Tibial nerve (tissue), 4 donors: ENCODE data around the gene DGKI. TPM values are rescaled to one million over a fixed set of nuclear protein-coding genes. Genes with fewer than 3 reads are reported as not detected.

Source experiments
- DNase-seq, 2 donors: peaks; one replicate each; pipeline ENCODE4 v3.0.0-alpha.2; 2019; ENCODE audit warnings: low spot score in 2 of 2
- H3K27ac ChIP-seq, 4 donors: fragments of 200-600 bp; sonication (generic) in 3 of 4; one replicate each; pipeline ENCODE4 v1.5.1; 2017 to 2019; ENCODE audit warnings: mild to moderate bottlenecking in 1 of 4
- H3K27me3 ChIP-seq, 2 donors: fragments of 200-600 bp; sonication (generic) in 1 of 2; one replicate each; pipeline versions ENCODE4 v1.5.1 to v1.6.0; 2017 to 2019
- H3K36me3 ChIP-seq, 3 donors: fragments of 200-600 bp; sonication (generic); one replicate each; pipeline ENCODE4 v1.5.1; 2018 to 2019
- H3K4me1 ChIP-seq, 4 donors: fragments of 200-600 bp; sonication (generic) in 3 of 4; one replicate each; pipeline ENCODE4 v1.5.1; 2017 to 2019
- H3K4me3 ChIP-seq, 4 donors: fragments of 200-600 bp; sonication (generic) in 3 of 4; one replicate each; pipeline ENCODE4 v1.5.1; 2017 to 2019; ENCODE audit warnings: mild to moderate bottlenecking in 1 of 4, moderate library complexity in 1 of 4
- H3K9me3 ChIP-seq, 4 donors: fragments of 200-600 bp; sonication (generic) in 3 of 4; one replicate each; pipeline ENCODE4 v1.5.1; 2017 to 2019
- CTCF ChIP-seq, 5 experiments: fragments of 200-600 bp in 3 of 5; fragments of 450-650 bp in 2 of 5; sonication (generic) in 3 of 5; IDR thresholded peaks; one replicate each; pipeline ENCODE4 v1.5.1; 2016 to 2019; ENCODE audit warnings: antibody characterized with exemption in 5 of 5, mild to moderate bottlenecking in 3 of 5, moderate library complexity in 2 of 5
- EP300 ChIP-seq, 2 donors: sonication (generic); formaldehyde crosslinking; IDR thresholded peaks; one replicate each; pipeline ENCODE4 v1.6.1; 2017; ENCODE audit warnings: antibody characterized with exemption in 2 of 2, mild to moderate bottlenecking in 1 of 2
- POLR2A ChIP-seq, 2 donors: fragments of 450-650 bp; IDR thresholded peaks; one replicate each; pipeline ENCODE4 v1.6.1; 2017; ENCODE audit warnings: antibody characterized with exemption in 2 of 2, mild to moderate bottlenecking in 2 of 2, moderate library complexity in 2 of 2
- WGBS, 2 donors: methylation state at CpG; one replicate each; pipeline ENCODE4 v1.1.5; 2018; 5-methylcytosine and 5-hydroxymethylcytosine counted together
- total RNA-seq, 4 donors: library from RNA; depleted of rRNA; stranded (reverse); fragments of >200 nt; gene quantifications; one replicate each; pipeline ENCODE4 v1.1.0, GENCODE V29; 2016

The DGKI gene
- total RNA-seq, 4 donors from 2014 or later: 0.21 to 2.7 (median 1.7) TPM

GRCh38 chr7:137853053-137853452 is 6.3 kb upstream of the DGKI start:
- no peaks in the 10 kb centered on the region for H3K9me3 ChIP-seq
- no peak overlapping the region for H3K4me3 ChIP-seq
- H3K27ac ChIP-seq: no peak overlapping the region
- TF ChIP-seq CTCF (IDR thresholded peaks at IDR 0.05): no peak
- no peak for TF ChIP-seq EP300 (IDR thresholded peaks at IDR 0.05)
- no peak for TF ChIP-seq POLR2A (IDR thresholded peaks at IDR 0.05)
- no peak for DNase-seq
- H3K36me3 ChIP-seq: peaks cover 0 to 34% (median 0%) of the 10 kb centered on the region in 3 donors
- WGBS, 2 donors: 100% methylated on average over 1 of the region's 1 CpG
- no peaks in the 10 kb centered on the region for H3K4me1 ChIP-seq
- H3K27me3 ChIP-seq: peaks cover 0 to under 1% of the 10 kb centered on the region in 2 donors

- H3K36me3 ChIP-seq: peaks cover 0 to 34% (median 0%) of the 10 kb centered on the region in 3 donors
- no peak for DNase-seq
- H3K27me3 ChIP-seq: peaks cover 0 to 10% of the 10 kb centered on the region in 2 donors
- TF ChIP-seq CTCF (IDR thresholded peaks at IDR 0.05) (no peak), POLR2A (IDR thresholded peaks at IDR 0.05) (no peak)
- H3K27ac ChIP-seq: no peak overlapping the region
- peaks cover 0 to 6% (median 4%) of the 10 kb centered on the region in 4 donors for H3K4me1 ChIP-seq
- no peaks in the 10 kb centered on the region for H3K9me3 ChIP-seq
- no peak overlapping the region for H3K4me3 ChIP-seq
Measured at GRCh38 chr7:137852108-137852507, 5.3 kb upstream of the DGKI start.

- H3K9me3 ChIP-seq: no peaks in the 10 kb centered on the region
Measured at GRCh38 chr7:137850972-137851945, 4.5 kb upstream of the DGKI start.

GRCh38 chr7:137850571-137850970 is 3.8 kb upstream of the DGKI start:
- TF ChIP-seq CTCF (IDR thresholded peaks at IDR 0.05): no peak
- TF ChIP-seq EP300 (IDR thresholded peaks at IDR 0.05): no peak
- DNase-seq: no peak
- H3K27ac ChIP-seq: no peak overlapping the region
- peaks cover 0 to 22% of the 10 kb centered on the region in 2 donors for H3K27me3 ChIP-seq
- H3K9me3 ChIP-seq: no peaks in the 10 kb centered on the region
- H3K4me3 ChIP-seq: no peak overlapping the region
- peaks cover 0 to 16% (median 11%) of the 10 kb centered on the region in 4 donors for H3K4me1 ChIP-seq
- 64 to 66% methylated on average over 2 of the region's 2 CpGs for WGBS, 2 donors
- peaks cover 0 to 32% (median 0%) of the 10 kb centered on the region in 3 donors for H3K36me3 ChIP-seq

More at GRCh38 chr7:137850972-137851945, 4.5 kb upstream of the DGKI start:
- TF ChIP-seq POLR2A (IDR thresholded peaks at IDR 0.05): no peak
- TF ChIP-seq CTCF (IDR thresholded peaks at IDR 0.05): no peak
- no peak for TF ChIP-seq EP300 (IDR thresholded peaks at IDR 0.05)
- 80 to 81% methylated on average over 6 of the region's 6 CpGs for WGBS, 2 donors
- H3K27me3 ChIP-seq: peaks cover 0 to 15% of the 10 kb centered on the region in 2 donors
- H3K36me3 ChIP-seq: peaks cover 0 to 34% (median 0%) of the 10 kb centered on the region in 3 donors
- peaks cover 0 to 12% (median 8%) of the 10 kb centered on the region in 4 donors for H3K4me1 ChIP-seq
- DNase-seq: no peak
- H3K4me3 ChIP-seq: no peak overlapping the region
- no peak overlapping the region for H3K27ac ChIP-seq

- H3K36me3 ChIP-seq: peaks cover 0 to 14% (median 0%) of the 10 kb centered on the region in 3 donors
- no peak for DNase-seq
- H3K4me1 ChIP-seq: peaks cover 0 to 16% (median 11%) of the 10 kb centered on the region in 4 donors
- no peaks in the 10 kb centered on the region for H3K9me3 ChIP-seq
- H3K27ac ChIP-seq: no peak overlapping the region
- 77 to 83% methylated on average over 8 of the region's 8 CpGs for WGBS, 2 donors
- peaks cover 0 to 41% of the 10 kb centered on the region in 2 donors for H3K27me3 ChIP-seq
- no peak for TF ChIP-seq CTCF (IDR thresholded peaks at IDR 0.05)
- no peak overlapping the region for H3K4me3 ChIP-seq
Measured at GRCh38 chr7:137848095-137848494, 1.3 kb upstream of the DGKI start.
